Psoas muscle (tissue), 8 donors: ENCODE results near the gene EDEM3. TPM values are rescaled to one million over a fixed set of nuclear protein-coding genes. Genes with fewer than 3 reads are reported as not detected.
"Not testable (repeated sequence)": the region's sequence is repeated elsewhere in the genome, so short reads cannot be mapped to it uniquely, and the experiment has no call there.

Source experiments
- ATAC-seq, 4 donors: fragments of 200-7000 bp; cut with Tn5 transposase; one replicate each; pipeline ENCODE4 v1.9.1; 2020; ENCODE audit warnings: moderate library complexity in 3 of 4, mild to moderate bottlenecking in 2 of 4
- DNase-seq, 2 donors: peaks; one replicate each; pipeline ENCODE4 v3.0.0-alpha.2; 2020
- H3K27ac ChIP-seq: fragments of 200-600 bp; one replicate; pipeline ENCODE4 v1.8.0; 2022
- H3K27me3 ChIP-seq, 3 donors: fragments of 200-600 bp in 1 of 3; one replicate each; pipeline versions ENCODE4 v1.6.1 to v1.8.0; 2013 to 2022; ENCODE audit warnings: low read length in 2 of 3, mild to moderate bottlenecking in 2 of 3, moderate library complexity in 1 of 3; ENCODE audit not compliant: insufficient read depth in 3 of 3
- H3K36me3 ChIP-seq, 2 donors: fragments of 200-600 bp in 1 of 2; one replicate each; pipeline versions ENCODE4 v1.6.1 to v1.8.0; 2013 to 2022; ENCODE audit warnings: low read depth in 1 of 2, mild to moderate bottlenecking in 1 of 2, moderate library complexity in 1 of 2; ENCODE audit not compliant: insufficient read depth in 1 of 2
- H3K4me1 ChIP-seq: fragments of 200-600 bp; one replicate; pipeline ENCODE4 v1.8.0; 2022
- H3K4me3 ChIP-seq: fragments of 200-600 bp; one replicate; pipeline ENCODE4 v1.8.0; 2022; ENCODE audit warnings: mild to moderate bottlenecking
- H3K9me3 ChIP-seq: fragments of 200-600 bp; one replicate; pipeline ENCODE4 v1.8.0; 2022
- WGBS, 3 donors: extraction: QIAGEN DNeasy Blood & Tissue Kit; methylation state at CpG; one replicate each; pipeline versions ENCODE4 v1.1.6 to v1.1.7; 2013; 5-methylcytosine and 5-hydroxymethylcytosine counted together
- intact Hi-C, 2 donors: fragments of 100-400 bp; cut with DNase I; formaldehyde crosslinking; loops; one replicate each; pipeline versions ENCODE4 v1.11.0 to v1.14.2; 2022
- polyA plus RNA-seq, 3 donors: library from polyadenylated mRNA; stranded (reverse); fragments of 200-250 nt; gene quantifications; one replicate each; pipeline ENCODE4 v1.2.3, GENCODE V29; 2013
- total RNA-seq, 4 donors: library from RNA; stranded (reverse); fragmentation: NEBNext Ultra II Directional in 2 of 4; extraction: Animal tissue kit (Norgen Biotek cat#: 25700) in 2 of 4; gene quantifications; one replicate each; pipeline versions ENCODE4 v1.2.1 to v1.2.4, GENCODE V29; 2021 to 2023
- TF ChIP-seq, protein P1 (sequence below): fragments of 200-600 bp; IDR thresholded peaks from one replicate; pipeline ENCODE4 v1.8.0; 2022; ENCODE audit warnings: antibody characterized with exemption
- donor health status: healthy with polysubstance abuse.
- donor health status: DM: no; HTN: no; CAD: no; lungs with moderate emphysema.
- donor health status: Bipolar disorder and iron deficiency.
- donor health status: healthy.
- donor health status: DM: yes; HTN: yes; CAD: no.
- donor health status: DM: no; HTN: no; CAD: no.
- donor health status: DM: no; HTN: no; CAD: no.
- donor health status: DM: yes; HTN: yes; CAD: no.

Gene EDEM3
- total and polyA plus RNA-seq, 7 donors = 13.0 to 36.4 (median 24.6) TPM

GRCh38 chr1:184770181-184770979 lies 15.7 kb upstream of the EDEM3 start:
- intact Hi-C loops = no loop called here
- ATAC-seq (no peak), DNase-seq (no peak)
- TF ChIP-seq, protein P1, sequence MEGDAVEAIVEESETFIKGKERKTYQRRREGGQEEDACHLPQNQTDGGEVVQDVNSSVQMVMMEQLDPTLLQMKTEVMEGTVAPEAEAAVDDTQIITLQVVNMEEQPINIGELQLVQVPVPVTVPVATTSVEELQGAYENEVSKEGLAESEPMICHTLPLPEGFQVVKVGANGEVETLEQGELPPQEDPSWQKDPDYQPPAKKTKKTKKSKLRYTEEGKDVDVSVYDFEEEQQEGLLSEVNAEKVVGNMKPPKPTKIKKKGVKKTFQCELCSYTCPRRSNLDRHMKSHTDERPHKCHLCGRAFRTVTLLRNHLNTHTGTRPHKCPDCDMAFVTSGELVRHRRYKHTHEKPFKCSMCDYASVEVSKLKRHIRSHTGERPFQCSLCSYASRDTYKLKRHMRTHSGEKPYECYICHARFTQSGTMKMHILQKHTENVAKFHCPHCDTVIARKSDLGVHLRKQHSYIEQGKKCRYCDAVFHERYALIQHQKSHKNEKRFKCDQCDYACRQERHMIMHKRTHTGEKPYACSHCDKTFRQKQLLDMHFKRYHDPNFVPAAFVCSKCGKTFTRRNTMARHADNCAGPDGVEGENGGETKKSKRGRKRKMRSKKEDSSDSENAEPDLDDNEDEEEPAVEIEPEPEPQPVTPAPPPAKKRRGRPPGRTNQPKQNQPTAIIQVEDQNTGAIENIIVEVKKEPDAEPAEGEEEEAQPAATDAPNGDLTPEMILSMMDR = no peak
- Histone ChIP-seq H3K27ac (no peak overlapping the region), H3K4me1 (no peaks in the 10 kb centered on the region), H3K36me3 (no peaks in the 10 kb centered on the region), H3K9me3 (no peaks in the 10 kb centered on the region), H3K27me3 (no peaks in the 10 kb centered on the region), H3K4me3 (no peak overlapping the region)
- 84 to 87% (median 86%) methylated on average over 4 of the region's 4 CpGs for WGBS, 3 donors

GRCh38 chr1:184769241-184769640 lies 14.6 kb upstream of the EDEM3 start:
- no peaks in the 10 kb centered on the region for H3K27me3 ChIP-seq
- H3K36me3 ChIP-seq = no peaks in the 10 kb centered on the region
- no peaks in the 10 kb centered on the region for H3K4me1 ChIP-seq
- H3K9me3 ChIP-seq = no peaks in the 10 kb centered on the region
- DNase-seq (no peak), ATAC-seq (no peak)
- TF ChIP-seq, protein P1 = no peak
- H3K27ac ChIP-seq = no peak overlapping the region
- WGBS, 3 donors = 43 to 75% (median 54%) methylated on average over 2 of the region's 2 CpGs
- no peak overlapping the region for H3K4me3 ChIP-seq
- intact Hi-C loops = no loop called here

- intact Hi-C loops = no loop called here
- H3K4me3 ChIP-seq = no peak overlapping the region
- 73 to 83% (median 79%) methylated on average over 2 of the region's 2 CpGs for WGBS, 3 donors
Measured at GRCh38 chr1:184768467-184768866, 13.8 kb upstream of the EDEM3 start.

DNA sequence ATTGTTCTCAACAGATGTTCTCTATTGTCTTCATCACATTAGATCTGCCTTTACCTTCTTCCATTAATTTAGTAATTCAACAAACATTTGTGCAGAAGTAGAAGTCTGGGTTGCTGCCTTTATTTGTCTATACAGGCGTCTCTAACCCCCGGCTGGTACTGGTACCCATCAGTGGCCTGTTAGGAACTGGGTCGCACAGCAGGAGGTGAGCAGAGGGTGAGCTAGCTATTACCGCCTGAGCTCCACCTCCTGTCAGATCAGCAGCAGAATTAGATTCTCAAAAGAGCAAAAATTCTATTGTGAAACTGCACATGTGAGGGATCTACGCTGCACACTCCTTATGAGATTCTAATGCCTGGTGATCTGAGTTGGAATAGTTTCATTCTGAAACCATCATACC lies 12.9 kb upstream of the EDEM3 start:
- Histone ChIP-seq H3K27ac (no peak overlapping the region), H3K27me3 (no peaks in the 10 kb centered on the region), H3K4me3 (no peak overlapping the region), H3K9me3 (no peaks in the 10 kb centered on the region), H3K36me3 (no peaks in the 10 kb centered on the region), H3K4me1 (no peaks in the 10 kb centered on the region)
- intact Hi-C loops = no loop called here
- DNase-seq (no peak), ATAC-seq (no peak)
- TF ChIP-seq, protein P1 = no peak
- WGBS, 3 donors = 91 to 96% (median 93%) methylated on average over 5 of the region's 5 CpGs

More at GRCh38 chr1:184768467-184768866, 13.8 kb upstream of the EDEM3 start:
- no peaks in the 10 kb centered on the region for H3K27me3 ChIP-seq
- H3K9me3 ChIP-seq = no peaks in the 10 kb centered on the region
- no peaks in the 10 kb centered on the region for H3K36me3 ChIP-seq
- H3K4me1 ChIP-seq = no peaks in the 10 kb centered on the region
- H3K27ac ChIP-seq = no peak overlapping the region
- TF ChIP-seq, protein P1 = no peak
- ATAC-seq (no peak), DNase-seq (no peak)

GRCh38 chr1:184764483-184764882 lies 9.8 kb upstream of the EDEM3 start:
- no peaks in the 10 kb centered on the region for H3K4me1 ChIP-seq
- TF ChIP-seq, protein P1 = no peak
- 92 to 100% (median 98%) methylated on average over 1 of the region's 1 CpG for WGBS, 3 donors
- H3K4me3 ChIP-seq = no peak overlapping the region
- no peaks in the 10 kb centered on the region for H3K9me3 ChIP-seq
- intact Hi-C loops = no loop called here
- ATAC-seq = no peak
- no peak for DNase-seq
- no peaks in the 10 kb centered on the region for H3K27me3 ChIP-seq
- H3K27ac ChIP-seq = no peak overlapping the region
- H3K36me3 ChIP-seq = no peaks in the 10 kb centered on the region

- intact Hi-C loops, H3K4me3 ChIP-seq, H3K36me3 ChIP-seq, H3K4me1 ChIP-seq, H3K27me3 ChIP-seq, ATAC-seq, H3K27ac ChIP-seq, DNase-seq, H3K9me3 ChIP-seq: not testable (repeated sequence)
- 96 to 98% (median 96%) methylated on average over 3 of the region's 3 CpGs for WGBS, 3 donors
Measured at GRCh38 chr1:184763520-184763919, 8.9 kb upstream of the EDEM3 start.
